ENCODE data around the gene TAGLN. TPM values are rescaled to one million over a fixed set of nuclear protein-coding genes. Genes with fewer than 3 reads are reported as not detected.
"Not testable (repeated sequence)": the region's sequence is repeated elsewhere in the genome, so short reads cannot be mapped to it uniquely, and the experiment has no call there.

TAGLN gene
- total RNA-seq, 1 donor: 4,185 TPM

DNA sequence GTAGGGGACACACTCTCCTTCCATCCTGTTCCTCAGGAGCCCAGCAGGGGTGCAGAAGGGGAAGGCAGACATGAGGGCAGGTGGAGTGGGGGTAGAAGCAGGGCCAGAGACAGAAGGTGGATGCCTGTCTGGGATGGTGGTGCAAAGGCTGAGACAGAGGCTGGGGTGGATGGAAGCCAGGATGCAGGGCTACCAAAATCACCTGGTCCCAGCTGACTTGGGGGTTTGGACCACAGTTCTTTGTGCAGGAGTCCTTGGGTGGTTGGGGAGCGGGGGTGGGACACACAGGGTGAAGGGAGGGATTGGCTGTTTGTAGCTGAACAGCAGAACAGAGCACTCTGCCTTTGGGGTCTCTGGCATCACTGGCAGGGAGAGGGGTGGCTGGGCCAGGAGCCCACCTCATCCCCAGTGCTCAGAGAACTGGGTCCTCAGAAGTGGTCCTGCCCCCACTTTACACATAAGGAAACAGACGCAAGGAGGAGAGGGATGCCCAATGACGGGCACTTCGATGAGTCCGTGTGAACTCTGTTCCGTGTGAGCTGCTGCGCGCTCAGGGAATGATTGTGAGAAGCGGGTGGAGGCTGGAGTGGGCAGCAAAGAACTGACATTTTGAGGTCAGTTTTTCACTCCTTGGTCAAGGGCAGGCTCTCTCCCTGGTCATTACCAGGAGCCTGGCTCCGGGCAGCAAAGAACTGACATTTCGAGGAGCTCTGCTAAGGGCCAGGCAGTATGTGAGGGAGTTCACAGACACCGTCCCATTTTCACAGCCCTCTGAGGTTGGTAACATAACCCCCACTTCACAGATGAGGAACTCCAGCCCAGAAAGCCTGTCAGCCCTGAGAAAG, 1.9 kb downstream of the TAGLN start:
- no peak for DNase-seq (ENCODE audit: low read depth)
- no peak for TF ChIP-seq CTCF (IDR thresholded peaks at IDR 0.05; ENCODE audit: insufficient read depth, low read depth, low read length)
- peak overlapping the region; percentile 66 for H3K4me3 ChIP-seq (ENCODE audit: low read depth, low read length)

GRCh38 chr11:117201658-117202305, 2.6 kb downstream of the TAGLN start:
- no peak for DNase-seq (ENCODE audit: low read depth)
- peak overlapping the region; percentile 66 for H3K4me3 ChIP-seq (ENCODE audit: low read depth, low read length)
- no peak for TF ChIP-seq CTCF (IDR thresholded peaks at IDR 0.05; ENCODE audit: insufficient read depth, low read depth, low read length)

GRCh38 chr11:117202386-117203068, 3.4 kb downstream of the TAGLN start:
- TF ChIP-seq CTCF (IDR thresholded peaks at IDR 0.05; ENCODE audit: insufficient read depth, low read depth, low read length): no peak
- DNase-seq (ENCODE audit: low read depth): no peak
- peak overlapping the region; percentile 66 for H3K4me3 ChIP-seq (ENCODE audit: low read depth, low read length)

DNA sequence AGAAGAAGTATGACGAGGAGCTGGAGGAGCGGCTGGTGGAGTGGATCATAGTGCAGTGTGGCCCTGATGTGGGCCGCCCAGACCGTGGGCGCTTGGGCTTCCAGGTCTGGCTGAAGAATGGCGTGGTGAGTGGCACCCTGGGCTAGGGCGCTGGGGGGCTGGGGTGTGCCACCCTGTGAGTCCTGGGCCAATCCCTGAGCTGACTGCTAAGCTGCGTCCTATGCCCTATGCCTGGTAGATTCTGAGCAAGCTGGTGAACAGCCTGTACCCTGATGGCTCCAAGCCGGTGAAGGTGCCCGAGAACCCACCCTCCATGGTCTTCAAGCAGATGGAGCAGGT, 3.9 kb downstream of the TAGLN start:
- DNase-seq (ENCODE audit: low read depth): no peak
- no peak for TF ChIP-seq CTCF (IDR thresholded peaks at IDR 0.05; ENCODE audit: insufficient read depth, low read depth, low read length)
- no peak overlapping the region for H3K4me3 ChIP-seq (ENCODE audit: low read depth, low read length)

- no peak for TF ChIP-seq CTCF (IDR thresholded peaks at IDR 0.05; ENCODE audit: insufficient read depth, low read depth, low read length)
- DNase-seq (ENCODE audit: low read depth): no peak
These were observed 5.3 kb downstream of the TAGLN start for GRCh38 chr11:117204283-117205080.

DNA sequence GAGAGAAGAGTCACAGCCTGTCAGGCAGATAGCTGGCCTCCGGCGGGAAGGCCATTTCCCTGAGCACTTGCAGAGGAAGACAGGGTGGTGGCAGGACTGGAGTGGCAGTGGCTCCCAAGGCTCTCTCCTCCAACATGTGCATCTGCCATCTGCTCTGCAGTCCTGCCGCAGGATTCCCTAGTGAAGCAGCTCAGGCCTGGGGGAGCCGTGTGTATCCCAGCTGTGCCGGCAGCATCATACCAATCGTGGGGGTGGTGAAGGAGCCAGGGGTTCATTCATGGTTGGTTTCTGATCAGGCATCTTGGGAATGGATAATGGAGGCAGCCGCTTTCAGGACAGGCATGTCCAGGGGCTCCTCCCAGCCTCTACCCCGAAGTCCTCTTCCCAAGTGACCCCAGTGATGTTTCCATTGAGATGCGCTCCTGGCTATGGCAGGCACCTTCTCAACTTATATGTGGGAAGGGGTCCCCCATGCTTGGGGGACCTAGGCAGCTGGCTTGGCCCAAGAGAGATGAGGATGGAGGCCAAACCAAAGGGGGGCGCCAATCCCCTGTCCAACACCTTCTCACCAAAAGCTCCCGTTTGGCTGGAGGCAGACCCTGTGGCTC, 6.1 kb downstream of the TAGLN start:
- no peak for DNase-seq (ENCODE audit: low read depth)
- H3K4me3 ChIP-seq (ENCODE audit: low read depth, low read length): no peak overlapping the region
- no peak for TF ChIP-seq CTCF (IDR thresholded peaks at IDR 0.05; ENCODE audit: insufficient read depth, low read depth, low read length)

More at GRCh38 chr11:117204283-117205080, 5.3 kb downstream of the TAGLN start:
- H3K4me3 ChIP-seq (ENCODE audit: low read depth, low read length): no peak overlapping the region

DNA sequence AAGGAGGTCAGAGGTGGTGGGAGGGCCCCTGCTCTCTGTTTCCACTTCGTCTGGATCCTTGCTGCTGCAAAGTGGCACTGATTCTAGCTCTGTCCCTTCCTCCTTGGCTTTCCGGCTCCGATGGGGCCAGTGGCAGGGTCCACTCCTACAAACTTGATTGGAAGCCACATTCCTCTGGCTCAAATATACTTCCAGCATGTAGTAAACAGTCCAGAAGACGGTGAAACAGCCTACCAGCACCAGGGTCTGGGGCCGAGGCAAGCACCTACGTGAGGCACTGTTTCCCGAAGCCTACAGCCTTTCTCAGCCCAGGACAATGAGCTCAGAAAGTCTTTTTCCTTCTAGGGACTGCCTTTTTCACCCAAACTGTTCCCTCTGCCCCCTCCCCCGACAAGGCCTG, 6.9 kb downstream of the TAGLN start:
- not testable (repeated sequence) for H3K4me3 ChIP-seq (ENCODE audit: low read depth, low read length)

GRCh38 chr11:117206859-117207258, 7.7 kb downstream of the TAGLN start:
- DNase-seq (ENCODE audit: low read depth); H3K4me3 ChIP-seq (ENCODE audit: low read depth, low read length): not testable (repeated sequence)

More for the DNA sequence above, 6.9 kb downstream of the TAGLN start:
- not testable (repeated sequence) for DNase-seq (ENCODE audit: low read depth)

DNA sequence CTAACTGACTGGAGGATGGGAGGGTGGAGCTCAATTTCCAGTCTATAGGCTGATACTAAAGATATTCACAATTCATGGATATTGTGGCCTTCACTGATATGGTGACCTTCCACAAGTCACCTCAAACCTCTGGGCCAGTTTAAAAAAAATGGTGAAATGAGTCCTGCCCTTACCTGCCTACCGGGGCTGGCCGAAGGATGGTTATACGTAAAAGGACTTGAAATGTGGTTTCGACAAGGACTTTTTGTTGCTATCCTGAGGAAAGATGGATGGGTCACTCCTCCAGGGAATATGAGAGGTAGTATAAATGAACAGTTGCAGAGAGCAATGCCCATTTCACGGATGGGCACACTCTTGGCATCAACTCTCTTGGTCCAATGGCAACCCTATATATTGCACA, 8.3 kb downstream of the TAGLN start:
- DNase-seq (ENCODE audit: low read depth): not testable (repeated sequence)

More for the DNA sequence above, 8.3 kb downstream of the TAGLN start:
- H3K4me3 ChIP-seq (ENCODE audit: low read depth, low read length): not testable (repeated sequence)
